Activated T-helper 1 cell treated with anti-CD3 and anti-CD28 coated beads, Interleukin-2, amount 50 U/mL, for 16 hours (primary cell): ENCODE data around the gene KRT7.

Experiments used
- DNase-seq, 2 donors: peaks; one replicate each; pipeline ENCODE4 v3.0.0-alpha.2; 2020; ENCODE audit warnings: low read depth in 1 of 2, low spot score in 1 of 2

KRT7 gene

GRCh38 chr12:52296572-52297215 lies 63.7 kb downstream of the KRT7 start:
- no peak for DNase-seq
